H1 (cell line): Measurements from ENCODE around the gene CACNB1. TPM values are rescaled to one million over a fixed set of nuclear protein-coding genes. Genes with fewer than 3 reads are reported as not detected.

ENCODE experiments used
- CTCF ChIA-PET: fragments of 300-600 bp; sonication (Branson Sonifier 250); formaldehyde crosslinking; loops from one replicate; lab custom pipeline; 2021; ENCODE audit not compliant: partially characterized antibody; lab: Charles Lee
- POLR2A ChIA-PET: fragments of 300-600 bp; sonication (Branson Sonifier 250); formaldehyde crosslinking; loops from one replicate; lab custom pipeline; 2021; ENCODE audit warnings: inconsistent platforms; ENCODE audit not compliant: partially characterized antibody; lab: Charles Lee
- DNase-seq, 2 experiments: peaks; one replicate each; pipeline versions ENCODE4 v3.0.0 to v3.0.0-alpha.2; 2010 to 2022; ENCODE audit warnings: low spot score in 2 of 2, low read depth in 1 of 2, mixed read lengths in 1 of 2
- FAIRE-seq: peaks from 2 replicates; lab custom pipeline; 2011; peaks lifted over from hg19 to GRCh38; lab: Jason Lieb, UNC
- H2AFZ ChIP-seq: 2 replicates; pipeline ENCODE4 v1.8.1; 2012; ENCODE audit warnings: low read length, inconsistent platforms
- H2AK5ac ChIP-seq: 2 replicates; pipeline ENCODE4 v1.6.1; 2013; ENCODE audit warnings: low read depth, low read length
- H2BK120ac ChIP-seq: replicated peaks from 2 replicates; pipeline ENCODE3; 2013; ENCODE audit warnings: low read depth, low read length, inconsistent platforms
- H2BK12ac ChIP-seq: 2 replicates; pipeline ENCODE4 v1.6.1; 2013; ENCODE audit warnings: low read depth, low read length
- H2BK15ac ChIP-seq: 2 replicates; pipeline ENCODE4 v1.6.1; 2013; ENCODE audit warnings: low read length
- H2BK20ac ChIP-seq: 2 replicates; pipeline ENCODE4 v1.6.1; 2013; ENCODE audit warnings: low read length
- H2BK5ac ChIP-seq: 2 replicates; pipeline ENCODE4 v1.6.1; 2013; ENCODE audit warnings: low read depth, low read length
- H3K14ac ChIP-seq: 2 replicates; pipeline ENCODE4 v1.6.1; 2013; ENCODE audit warnings: inconsistent platforms; ENCODE audit not compliant: insufficient read length
- H3K18ac ChIP-seq: 2 replicates; pipeline ENCODE4 v1.6.1; 2013; ENCODE audit warnings: low read length; ENCODE audit errors: extremely low read depth
- H3K23ac ChIP-seq: 2 replicates; pipeline ENCODE4 v1.6.1; 2013; ENCODE audit warnings: inconsistent platforms; ENCODE audit not compliant: insufficient read length
- H3K23me2 ChIP-seq: 2 replicates; pipeline ENCODE4 v1.6.1; 2013; ENCODE audit warnings: low read depth, low read length
- H3K27ac ChIP-seq: 2 replicates; pipeline ENCODE4 v1.6.1; 2011; ENCODE audit warnings: low read depth, low read length, inconsistent platforms
- H3K27me3 ChIP-seq, 4 experiments: replicated peaks in 1 of 4; 1 replicate in 1 of 4; 2 replicates in 3 of 4; pipeline versions ENCODE4 v1.6.1 to v1.8.1; 2011 to 2013; ENCODE audit warnings: low read length in 3 of 4, mild to moderate bottlenecking in 3 of 4, inconsistent platforms in 2 of 4, mixed read lengths in 2 of 4, moderate library complexity in 1 of 4; ENCODE audit not compliant: control insufficient read depth in 3 of 4, insufficient read depth in 3 of 4; ENCODE audit errors: extremely low read depth in 1 of 4
- H3K36me3 ChIP-seq, 4 experiments: 2 replicates each; pipeline versions ENCODE4 v1.6.1 to v1.8.1; 2011 to 2013; ENCODE audit warnings: mild to moderate bottlenecking in 4 of 4, low read length in 3 of 4, moderate library complexity in 2 of 4, control low read depth in 1 of 4, inconsistent platforms in 1 of 4; ENCODE audit not compliant: insufficient read depth in 4 of 4, control insufficient read depth in 2 of 4
- H3K4ac ChIP-seq: replicated peaks from 2 replicates; pipeline ENCODE3; 2013; ENCODE audit warnings: low read length, low read depth, mixed read lengths, inconsistent platforms; ENCODE audit not compliant: insufficient read length
- H3K4me1 ChIP-seq, 4 experiments: replicated peaks in 1 of 4; 1 replicate in 1 of 4; 2 replicates in 3 of 4; pipeline versions ENCODE4 v1.6.1 to v1.8.1; 2011 to 2013; ENCODE audit warnings: low read length in 3 of 4, inconsistent platforms in 2 of 4, mixed read lengths in 1 of 4; ENCODE audit not compliant: insufficient read depth in 4 of 4, control insufficient read depth in 3 of 4
- H3K4me2 ChIP-seq, 2 experiments: 2 replicates each; pipeline versions ENCODE4 v1.6.1 to v1.8.1; 2011 to 2013; ENCODE audit warnings: low read depth in 2 of 2, low read length in 2 of 2, control low read depth in 1 of 2, inconsistent platforms in 1 of 2, mild to moderate bottlenecking in 1 of 2; ENCODE audit not compliant: insufficient read depth in 1 of 2
- H3K4me3 ChIP-seq, 4 experiments: fragments of 200-600, 300-600 bp in 1 of 4; sonication (generic), shearing (Covaris generic), sonication (Bioruptor Twin) in 1 of 4; 2 replicates each; pipeline versions ENCODE4 v1.5.1 to v1.8.1; 2011 to 2016; ENCODE audit warnings: low read length in 4 of 4, low read depth in 3 of 4, control low read depth in 2 of 4, inconsistent platforms in 2 of 4, mild to moderate bottlenecking in 2 of 4, mixed read lengths in 1 of 4, moderate library complexity in 1 of 4; ENCODE audit not compliant: insufficient read depth in 2 of 4; ENCODE audit errors: extremely low read depth in 1 of 4
- H3K56ac ChIP-seq: replicated peaks from 2 replicates; pipeline ENCODE3; 2013; ENCODE audit warnings: low read depth, mild to moderate bottlenecking, mixed read lengths, low read length, inconsistent platforms; ENCODE audit not compliant: insufficient read length
- H3K79me1 ChIP-seq: 2 replicates; pipeline ENCODE4 v1.6.1; 2013; ENCODE audit warnings: low read depth, low read length, control low read depth
- H3K79me2 ChIP-seq, 2 experiments: 2 replicates each; pipeline versions ENCODE4 v1.6.1 to v1.8.1; 2012 to 2013; ENCODE audit warnings: low read length in 2 of 2, mild to moderate bottlenecking in 2 of 2, inconsistent platforms in 1 of 2; ENCODE audit not compliant: insufficient read depth in 2 of 2, control insufficient read depth in 1 of 2
- H3K9ac ChIP-seq, 4 experiments: replicated peaks in 1 of 4; 1 replicate in 1 of 4; 2 replicates in 3 of 4; pipeline versions ENCODE4 v1.6.1 to v1.8.1; 2011 to 2013; ENCODE audit warnings: low read depth in 3 of 4, low read length in 3 of 4, control low read depth in 2 of 4, mild to moderate bottlenecking in 2 of 4, moderate library complexity in 2 of 4, inconsistent platforms in 1 of 4; ENCODE audit errors: extremely low read depth in 1 of 4
- H3K9me3 ChIP-seq, 2 experiments: 2 replicates each; pipeline versions ENCODE4 v1.6.1 to v1.8.1; 2012 to 2013; ENCODE audit warnings: mild to moderate bottlenecking in 2 of 2, moderate library complexity in 2 of 2, control low read depth in 1 of 2, inconsistent platforms in 1 of 2, low read depth in 1 of 2, low read length in 1 of 2, mixed read lengths in 1 of 2; ENCODE audit not compliant: insufficient read depth in 2 of 2
- H4K20me1 ChIP-seq, 2 experiments: replicated peaks in 1 of 2; 2 replicates each; pipeline versions ENCODE3 to v1.8.1; 2011 to 2013; ENCODE audit warnings: inconsistent platforms in 2 of 2, low read length in 2 of 2, mild to moderate bottlenecking in 1 of 2; ENCODE audit not compliant: insufficient read depth in 2 of 2, control insufficient read depth in 1 of 2
- H4K5ac ChIP-seq: 2 replicates; pipeline ENCODE4 v1.6.1; 2013; ENCODE audit warnings: low read length, low read depth, mixed read lengths, inconsistent platforms; ENCODE audit not compliant: insufficient read length
- H4K8ac ChIP-seq: 2 replicates; pipeline ENCODE4 v1.8.0; 2013; ENCODE audit warnings: mild to moderate bottlenecking, moderate library complexity, low read length, inconsistent platforms; ENCODE audit not compliant: insufficient read depth; ENCODE audit errors: extremely low read depth
- H4K91ac ChIP-seq: replicated peaks from 2 replicates; pipeline ENCODE3; 2013; ENCODE audit warnings: low read length, mixed read lengths, inconsistent platforms; ENCODE audit not compliant: insufficient read length
- CHD2 ChIP-seq: IDR thresholded peaks from 2 replicates; pipeline ENCODE4 v1.6.1; 2012; ENCODE audit warnings: low read length, improper control_type of control experiment
- CREB1 ChIP-seq: IDR thresholded peaks from 2 replicates; pipeline ENCODE4 v1.6.1; 2012; ENCODE audit warnings: inconsistent platforms
- CTBP2 ChIP-seq: IDR thresholded peaks from 2 replicates; pipeline ENCODE4 v1.7.0; 2011; ENCODE audit warnings: borderline replicate concordance, mild to moderate bottlenecking, moderate library complexity, mixed read lengths, low read length; ENCODE audit not compliant: insufficient read depth, insufficient read length
- EZH2 ChIP-seq: fragments of 200-600 bp; sonication (generic); IDR thresholded peaks from 2 replicates; pipeline ENCODE4 v1.7.1; 2012; ENCODE audit warnings: low read depth, mild to moderate bottlenecking, moderate library complexity, low read length, inconsistent platforms; ENCODE audit not compliant: severe bottlenecking
- KDM4A ChIP-seq: IDR thresholded peaks from one replicate; pipeline ENCODE4 v1.7.1; 2012; ENCODE audit warnings: low read depth, mild to moderate bottlenecking, moderate library complexity, low read length, inconsistent platforms; ENCODE audit not compliant: severe bottlenecking
- RAD21 ChIP-seq, 2 experiments: IDR thresholded peaks in 1 of 2; conservative IDR thresholded peaks in 1 of 2; 2 replicates each; pipeline ENCODE4 v1.6.1; 2011; ENCODE audit warnings: low read depth in 2 of 2, low read length in 2 of 2, improper control_type of control experiment in 1 of 2, inconsistent platforms in 1 of 2, mild to moderate bottlenecking in 1 of 2, moderate library complexity in 1 of 2
- SIN3A ChIP-seq, 2 experiments: IDR thresholded peaks in 1 of 2; conservative IDR thresholded peaks in 1 of 2; 2 replicates each; pipeline ENCODE4 v1.6.1; 2011 to 2012; ENCODE audit warnings: low read length in 2 of 2, improper control_type of control experiment in 1 of 2, low read depth in 1 of 2, mild to moderate bottlenecking in 1 of 2
- SUZ12 ChIP-seq: fragments of 200-600 bp; sonication (generic); IDR thresholded peaks from 2 replicates; pipeline ENCODE4 v1.6.1; 2012; ENCODE audit warnings: mild to moderate bottlenecking, inconsistent platforms, low read length, moderate library complexity, mixed read lengths
- WGBS, 2 experiments: shearing (Covaris generic) in 1 of 2; methylation state at CpG; one replicate each; pipeline versions ENCODE4 v1.1.6 to v1.1.7; 2013 to 2015; ENCODE audit warnings: low lambda C conversion rate in 2 of 2, mixed read lengths in 2 of 2, inconsistent platforms in 1 of 2, low coverage in 1 of 2, missing lambda C conversion rate in 1 of 2; ENCODE audit not compliant: insufficient replicate concordance in 2 of 2, insufficient coverage in 1 of 2, insufficient read length in 1 of 2; ENCODE audit errors: extremely low coverage in 1 of 2, missing lambda C conversion rate in 1 of 2; 5-methylcytosine and 5-hydroxymethylcytosine counted together
- polyA plus RNA-seq, 7 experiments: library from polyadenylated mRNA; depleted of rRNA in 3 of 7; stranded (reverse) in 5 of 7; unstranded in 2 of 7; fragments of >200 nt in 5 of 7; fragments of 200-250 nt in 2 of 7; gene quantifications; 1 replicate in 5 of 7; 2 replicates in 1 of 7; 4 replicates in 1 of 7; pipeline versions ENCODE4 v1.2.1 to v1.2.3, GENCODE V29; 2011 to 2013; ENCODE audit warnings: missing spikeins in 2 of 7, mixed read lengths in 2 of 7
- total RNA-seq: library from RNA; stranded (reverse); fragmentation: NEBNext Ultra II Directional; extraction: Animal tissue kit (Norgen Biotek cat#: 25700); gene quantifications from 2 replicates; pipeline ENCODE4 v1.2.1, GENCODE V29; 2021

Gene CACNB1
- total and polyA plus RNA-seq, 2 of the 8 experiments (the other 6 are each of a cell fraction or from before 2014, with no cell fraction given) = 7.2 to 17.8 TPM

DNA sequence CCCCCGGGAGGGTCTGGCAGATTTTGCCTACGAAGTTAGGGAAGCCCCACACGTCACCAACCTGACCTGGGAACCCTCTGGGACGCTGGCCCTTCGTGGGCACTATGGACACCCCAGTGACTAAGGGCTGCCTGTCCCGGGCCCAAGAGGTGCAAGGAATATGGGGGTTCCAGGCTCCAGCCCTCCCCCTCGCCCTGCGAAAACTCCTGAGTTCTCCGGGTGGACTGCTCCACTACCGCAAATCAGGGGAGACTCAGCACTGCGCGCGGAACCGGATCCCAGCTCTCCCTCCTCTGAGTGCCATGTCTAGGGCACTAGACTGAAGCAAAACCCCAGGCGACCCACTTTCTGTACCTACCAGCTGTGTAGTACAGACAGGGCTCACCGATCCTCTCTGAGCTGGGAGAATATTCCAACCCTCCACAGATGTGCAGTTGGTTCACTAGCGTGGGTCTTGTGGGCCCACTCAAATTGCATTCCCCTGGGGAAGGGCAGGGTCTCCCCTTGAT, 31.6 kb downstream of the CACNB1 start, which contains the start of gene ARL5C:
Gene ARL5C, minus strand, starts transcription at position 321 of the 509 bp plus-strand sequence. CDS start 401 bp downstream, outside the sequence.
- Histone ChIP-seq H3K4ac (no peak within 1 kb of the TSS), H3K14ac (no peak within 1 kb of the TSS), H2BK5ac (peak within 1 kb of the TSS; percentile 49; the same call in 1 of the 2 replicates), H3K9ac (no peak within 1 kb of the TSS; a peak in 1 of 7 replicates), H4K91ac (no peak within 1 kb of the TSS), H2BK120ac (no peak within 1 kb of the TSS), H3K4me1 (peaks cover 0 to 8% (median 6%) of the 10 kb centered on the region in 4 experiments; a peak in 5 of 7 replicates), H4K20me1 (no peaks in the 10 kb centered on the region), H2AK5ac (no peak within 1 kb of the TSS), H3K79me2 (no peaks in the 10 kb centered on the region), H3K9me3 (no peaks in the 10 kb centered on the region), H3K4me3 (peak within 1 kb of the TSS; percentile 58 to 84 (median 77)), H3K18ac (peak within 1 kb of the TSS; percentile 44; the same call in 1 of the 2 replicates), H4K8ac (peak within 1 kb of the TSS; percentile 39), H3K27me3 (peaks cover 14 to 31% (median 25%) of the 10 kb centered on the region in 4 experiments), H3K56ac (no peak within 1 kb of the TSS), H4K5ac (no peak within 1 kb of the TSS), H3K36me3 (no peaks in the 10 kb centered on the region), H2BK12ac (peak within 1 kb of the TSS; percentile 50; the same call in 1 of the 2 replicates), H3K27ac (no peak within 1 kb of the TSS), H2AFZ (peak within 1 kb of the TSS; percentile 96), H3K23me2 (peaks cover 12% of the 10 kb centered on the region; the same call in 1 of the 2 replicates), H2BK15ac (no peak within 1 kb of the TSS), H3K79me1 (no peaks in the 10 kb centered on the region), H3K23ac (no peak within 1 kb of the TSS), H3K4me2 (peak within 1 kb of the TSS; percentile 95 to 96), H2BK20ac (0 out of 2 replicates have a peak within 1 kb of the TSS, but pooled peaks have one; percentile 43)
- FAIRE-seq = no peak
- DNase-seq = no peak
- ChIA-PET CTCF (interaction anchor here (0.5 to 10.8 kb wide), 21 partner anchors 10 to 225 kb away, joined by 3 to 151 read pairs (median 5); partner anchors contain the start of gene PLXDC1), POLR2A (interaction anchor here (1.0 to 3.9 kb wide), 7 partner anchors 9 to 70 kb away, joined by 3 to 35 read pairs (median 4); partner anchors contain the start of gene RPL19)
- TF ChIP-seq CTBP2 = no peak
- TF ChIP-seq EZH2 = peak; percentile 63
- TF ChIP-seq RAD21 (IDR thresholded peaks at IDR 0.05 in 1 of 2, conservative IDR thresholded peaks at IDR 0.05 in 1 of 2; ENCODE audit: low read depth in 2 of 2, low read length in 2 of 2) = no peak
- 0 out of 2 replicates have a peak, but pooled peaks have one; percentile 41 for TF ChIP-seq SUZ12
- 0 out of 2 replicates have a peak, but pooled peaks have one; percentile 40 for TF ChIP-seq CREB1
- no peak for TF ChIP-seq CHD2
- 0 out of 4 replicates have a peak, but pooled peaks of 1 of the 2 experiments have one; percentile 10 for TF ChIP-seq SIN3A (conservative IDR thresholded peaks at IDR 0.05 in 1 of 2, IDR thresholded peaks at IDR 0.05 in 1 of 2; ENCODE audit: low read depth in 1 of 2, low read length in 2 of 2)
- TF ChIP-seq KDM4A = no peak
- WGBS, 2 experiments = 44% methylated on average over 13 of the region's 17 CpGs; no CpG with 5 or more reads in 1 of the 2 experiments
